IMR-90 (cell line): ENCODE results near the gene NTM.

Experiments used
- CEBPB ChIP-seq: IDR thresholded peaks from 2 replicates; pipeline ENCODE4 v1.6.1; 2012; ENCODE audit warnings: low read depth, low read length, improper control_type of control experiment
- CTCF ChIP-seq: conservative IDR thresholded peaks from 2 replicates; pipeline ENCODE4 v1.5.1; 2012; ENCODE audit warnings: mild to moderate bottlenecking, low read depth, low read length, improper control_type of control experiment
- MAZ ChIP-seq: IDR thresholded peaks from 2 replicates; pipeline ENCODE4 v1.6.1; 2012; ENCODE audit warnings: low read depth, mild to moderate bottlenecking, low read length, improper control_type of control experiment, moderate library complexity, borderline replicate concordance
- NFE2L2 ChIP-seq: fragments of 150-350 bp; IDR thresholded peaks from 2 replicates; pipeline ENCODE4 v1.6.1; 2016; ENCODE audit warnings: low read depth, mild to moderate bottlenecking, low read length
- POLR2A ChIP-seq: IDR thresholded peaks from 2 replicates; pipeline ENCODE4 v1.6.1; 2012; ENCODE audit warnings: mild to moderate bottlenecking, low read depth, low read length
- RAD21 ChIP-seq: IDR thresholded peaks from 2 replicates; pipeline ENCODE4 v1.6.1; 2012; ENCODE audit warnings: low read length, improper control_type of control experiment
- SMC3 ChIP-seq: fragments of 150-350 bp; IDR thresholded peaks from 2 replicates; pipeline ENCODE4 v1.6.1; 2016; ENCODE audit warnings: low read depth, mild to moderate bottlenecking, antibody characterized with exemption, low read length, moderate library complexity
- USF2 ChIP-seq: fragments of 150-350 bp; IDR thresholded peaks from 2 replicates; pipeline ENCODE4 v1.6.1; 2017; ENCODE audit warnings: mild to moderate bottlenecking, antibody characterized with exemption, low read length, low read depth

DNA sequence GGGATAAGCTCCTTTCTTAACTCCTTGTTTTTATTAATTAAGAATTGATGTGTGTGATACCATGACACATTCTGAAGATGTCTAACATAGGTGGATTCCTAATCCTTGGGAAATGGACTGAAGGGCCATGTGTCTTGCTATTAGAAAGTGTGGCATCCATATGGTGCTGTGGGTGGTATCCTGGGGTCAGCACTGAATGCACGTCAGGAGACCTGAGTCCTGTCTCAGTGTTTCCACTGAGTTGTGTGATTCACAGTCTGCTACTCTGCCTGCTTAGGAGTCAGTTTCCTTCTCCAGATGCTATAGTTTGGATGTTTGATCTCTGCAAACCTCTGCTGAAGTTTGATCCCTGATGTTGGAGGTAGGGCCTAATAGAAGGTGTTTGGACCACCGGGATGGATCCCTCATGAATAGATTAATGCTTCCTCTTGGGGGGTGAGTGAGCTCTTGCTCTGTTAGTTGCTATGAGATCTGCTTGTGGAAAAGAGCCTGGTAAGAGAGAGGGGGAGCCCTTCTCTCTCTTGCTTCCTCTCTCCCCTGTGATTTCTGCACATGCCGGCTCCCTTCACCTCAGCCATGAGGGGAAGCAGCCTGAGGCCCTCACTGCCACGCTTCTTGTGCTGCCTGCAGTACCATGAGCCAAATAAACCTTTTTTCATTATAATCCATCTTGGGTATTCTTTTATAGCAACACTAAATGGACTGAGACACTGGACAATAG lies 666.5 kb downstream of the NTM start:
- no peak for TF ChIP-seq CEBPB
- TF ChIP-seq CTCF, result no peak
- TF ChIP-seq MAZ, result no peak
- no peak for TF ChIP-seq USF2
- no peak for TF ChIP-seq NFE2L2
- no peak for TF ChIP-seq RAD21
- no peak for TF ChIP-seq POLR2A
- no peak for TF ChIP-seq SMC3
